ENCODE results near the gene HTR4.

- TF ChIP-seq YY1 (IDR thresholded peaks at IDR 0.05; ENCODE audit: insufficient read depth, insufficient read length) (no peak), ZNF274 (IDR thresholded peaks at IDR 0.05; ENCODE audit: low read depth, low read length) (no peak), SUZ12 (IDR thresholded peaks at IDR 0.05; ENCODE audit: extremely low read depth, insufficient read depth, insufficient read length) (no peak)
Observed at GRCh38 chr5:148469501-148469935, 184.8 kb downstream of the HTR4 start.
